Osteocyte (in vitro differentiated cells): Measurements from ENCODE around the gene KLRB1. TPM values are rescaled to one million over a fixed set of nuclear protein-coding genes. Genes with fewer than 3 reads are reported as not detected.
"Not testable (repeated sequence)": the region's sequence is repeated elsewhere in the genome, so short reads cannot be mapped to it uniquely, and the experiment has no call there.

Source experiments
- DNase-seq: peaks from one replicate; pipeline ENCODE4 v3.0.0; 2021; ENCODE audit warnings: mixed read lengths; ENCODE audit not compliant: unreplicated experiment; ENCODE audit errors: extremely low spot score
- H3K27ac Mint-ChIP-seq: one replicate; pipeline ENCODE4 v1.8.0; 2021; ENCODE audit warnings: mild to moderate bottlenecking, mixed read lengths; ENCODE audit not compliant: unreplicated experiment
- H3K27me3 Mint-ChIP-seq: one replicate; pipeline ENCODE4 v1.8.0; 2021; ENCODE audit warnings: mixed read lengths; ENCODE audit not compliant: unreplicated experiment
- H3K36me3 Mint-ChIP-seq: one replicate; pipeline ENCODE4 v1.8.0; 2021; ENCODE audit warnings: mixed read lengths; ENCODE audit not compliant: unreplicated experiment
- H3K4me1 Mint-ChIP-seq: one replicate; pipeline ENCODE4 v1.8.0; 2021; ENCODE audit warnings: mixed read lengths; ENCODE audit not compliant: unreplicated experiment
- H3K4me3 Mint-ChIP-seq: one replicate; pipeline ENCODE4 v1.8.0; 2021; ENCODE audit warnings: mild to moderate bottlenecking, moderate library complexity, mixed read lengths; ENCODE audit not compliant: unreplicated experiment
- H3K9me3 Mint-ChIP-seq: one replicate; pipeline ENCODE4 v1.8.0; 2021; ENCODE audit warnings: mixed read lengths; ENCODE audit not compliant: unreplicated experiment
- total RNA-seq: library from RNA; stranded (reverse); gene quantifications from 2 replicates; pipeline ENCODE4 v1.2.1, GENCODE V29; 2021
- TF ChIP-seq, protein P1 (sequence below): fragments of 200-600 bp; sonication (generic); IDR thresholded peaks from 2 replicates; pipeline ENCODE4 v1.5.0; 2021; ENCODE audit warnings: antibody characterized with exemption, mild to moderate bottlenecking, moderate library complexity

Gene KLRB1
- total RNA-seq, 1 donor from 2014 or later = not detected

DNA sequence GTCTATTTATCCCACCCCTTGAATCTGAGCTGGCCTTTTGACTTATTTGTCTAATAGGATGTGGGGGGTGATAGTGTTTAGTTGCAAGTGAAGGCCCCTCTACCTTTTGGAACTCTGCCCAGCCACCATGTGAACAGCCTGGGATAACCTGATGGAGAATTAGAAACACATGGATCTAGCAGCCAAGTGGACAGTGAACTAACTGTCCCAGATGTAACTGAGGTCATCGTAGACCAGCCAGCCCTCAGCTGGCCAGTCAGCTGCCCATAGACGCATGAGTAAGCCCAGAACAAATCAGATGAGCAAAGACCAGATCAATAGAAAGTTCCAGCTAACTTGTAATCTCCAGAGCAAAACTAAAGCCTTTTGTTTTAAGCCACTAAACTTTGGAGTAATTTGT is 19.0 kb downstream of the KLRB1 start:
- DNase-seq = no peak
- Mint-ChIP-seq H3K27ac (no peak overlapping the region), H3K36me3 (no peaks in the 10 kb centered on the region), H3K4me1 (no peaks in the 10 kb centered on the region), H3K27me3 (no peaks in the 10 kb centered on the region), H3K4me3 (no peak overlapping the region), H3K9me3 (no peaks in the 10 kb centered on the region)
- TF ChIP-seq, protein P1, sequence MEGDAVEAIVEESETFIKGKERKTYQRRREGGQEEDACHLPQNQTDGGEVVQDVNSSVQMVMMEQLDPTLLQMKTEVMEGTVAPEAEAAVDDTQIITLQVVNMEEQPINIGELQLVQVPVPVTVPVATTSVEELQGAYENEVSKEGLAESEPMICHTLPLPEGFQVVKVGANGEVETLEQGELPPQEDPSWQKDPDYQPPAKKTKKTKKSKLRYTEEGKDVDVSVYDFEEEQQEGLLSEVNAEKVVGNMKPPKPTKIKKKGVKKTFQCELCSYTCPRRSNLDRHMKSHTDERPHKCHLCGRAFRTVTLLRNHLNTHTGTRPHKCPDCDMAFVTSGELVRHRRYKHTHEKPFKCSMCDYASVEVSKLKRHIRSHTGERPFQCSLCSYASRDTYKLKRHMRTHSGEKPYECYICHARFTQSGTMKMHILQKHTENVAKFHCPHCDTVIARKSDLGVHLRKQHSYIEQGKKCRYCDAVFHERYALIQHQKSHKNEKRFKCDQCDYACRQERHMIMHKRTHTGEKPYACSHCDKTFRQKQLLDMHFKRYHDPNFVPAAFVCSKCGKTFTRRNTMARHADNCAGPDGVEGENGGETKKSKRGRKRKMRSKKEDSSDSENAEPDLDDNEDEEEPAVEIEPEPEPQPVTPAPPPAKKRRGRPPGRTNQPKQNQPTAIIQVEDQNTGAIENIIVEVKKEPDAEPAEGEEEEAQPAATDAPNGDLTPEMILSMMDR = no peak

DNA sequence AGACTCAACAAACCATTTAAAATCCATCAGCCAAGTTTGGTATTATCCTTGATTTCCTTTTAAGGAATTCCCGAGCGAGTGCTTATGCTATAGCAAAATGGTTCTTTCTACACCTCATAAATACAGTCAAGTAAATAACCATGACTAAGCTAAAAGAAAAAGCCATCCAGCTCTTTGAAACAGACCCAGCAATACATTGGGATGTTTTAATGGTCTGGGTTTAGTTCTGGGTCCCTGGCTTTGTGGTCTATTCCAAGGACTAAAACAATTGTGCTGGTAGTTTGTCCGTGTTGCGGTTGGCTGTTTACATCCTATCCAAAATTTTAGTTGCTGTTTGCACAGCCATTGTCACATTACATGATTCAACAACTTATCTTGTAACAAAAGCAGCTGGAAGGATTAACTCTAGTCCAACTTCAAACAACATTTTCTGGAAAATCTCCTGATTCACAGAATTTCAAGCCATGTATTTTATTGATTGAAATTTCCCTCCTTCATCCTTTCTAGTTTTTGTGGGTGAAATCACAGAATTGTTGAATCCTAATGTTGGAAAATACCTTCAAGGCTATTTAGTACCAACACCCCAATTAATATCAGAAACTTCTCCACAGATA is 19.6 kb downstream of the KLRB1 start:
- Mint-ChIP-seq H3K4me1 (no peaks in the 10 kb centered on the region), H3K9me3 (no peaks in the 10 kb centered on the region), H3K27me3 (no peaks in the 10 kb centered on the region), H3K36me3 (no peaks in the 10 kb centered on the region), H3K4me3 (no peak overlapping the region), H3K27ac (no peak overlapping the region)
- TF ChIP-seq, protein P1 = no peak
- DNase-seq = no peak

DNA sequence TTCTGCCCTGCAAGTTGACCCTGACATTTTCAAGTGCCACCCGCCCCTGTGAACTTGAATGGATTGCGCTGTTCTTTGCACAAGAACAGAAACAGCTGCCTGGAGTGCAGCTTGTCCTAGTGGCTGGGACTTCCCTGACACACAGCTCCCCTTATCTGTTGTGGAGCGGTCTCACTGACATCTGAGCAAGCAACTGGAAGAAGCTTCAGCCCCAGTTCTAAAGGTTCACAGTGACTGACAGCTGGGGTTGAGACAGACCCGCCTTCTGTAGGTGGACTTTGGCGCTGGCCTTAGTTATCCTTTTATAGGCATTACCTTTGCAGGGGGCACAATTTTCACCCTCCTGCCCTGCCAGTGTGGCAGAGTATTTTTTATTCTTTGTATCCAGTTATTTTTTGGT is 30.0 kb downstream of the KLRB1 start:
- H3K27ac Mint-ChIP-seq, H3K27me3 Mint-ChIP-seq: not testable (repeated sequence)

DNA sequence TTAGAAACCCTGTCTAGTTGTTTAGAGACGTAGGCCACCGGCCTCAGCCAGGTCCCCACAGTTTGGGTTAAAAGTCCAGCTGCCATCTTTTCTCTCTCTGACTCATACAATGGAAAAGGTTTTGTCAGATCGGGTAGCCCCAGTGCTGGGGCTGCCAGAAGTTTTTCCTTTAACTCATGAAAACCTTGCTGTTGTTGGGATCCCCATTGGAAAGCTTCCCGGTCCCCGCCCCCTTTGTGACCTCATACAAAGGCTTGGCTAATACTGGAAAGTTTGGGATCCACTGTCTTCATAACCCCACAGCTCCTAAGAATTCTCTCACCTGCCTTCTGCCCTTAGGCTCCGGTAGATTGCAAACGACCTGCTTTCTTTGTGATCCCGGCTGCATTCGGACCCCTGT is 40.6 kb downstream of the KLRB1 start:
- not testable (repeated sequence) for H3K9me3 Mint-ChIP-seq, H3K27me3 Mint-ChIP-seq, H3K4me3 Mint-ChIP-seq, H3K36me3 Mint-ChIP-seq, H3K4me1 Mint-ChIP-seq, H3K27ac Mint-ChIP-seq, DNase-seq

More for the DNA sequence above, 30.0 kb downstream of the KLRB1 start:
- H3K9me3 Mint-ChIP-seq, H3K4me1 Mint-ChIP-seq, DNase-seq, H3K4me3 Mint-ChIP-seq, H3K36me3 Mint-ChIP-seq: not testable (repeated sequence)

DNA sequence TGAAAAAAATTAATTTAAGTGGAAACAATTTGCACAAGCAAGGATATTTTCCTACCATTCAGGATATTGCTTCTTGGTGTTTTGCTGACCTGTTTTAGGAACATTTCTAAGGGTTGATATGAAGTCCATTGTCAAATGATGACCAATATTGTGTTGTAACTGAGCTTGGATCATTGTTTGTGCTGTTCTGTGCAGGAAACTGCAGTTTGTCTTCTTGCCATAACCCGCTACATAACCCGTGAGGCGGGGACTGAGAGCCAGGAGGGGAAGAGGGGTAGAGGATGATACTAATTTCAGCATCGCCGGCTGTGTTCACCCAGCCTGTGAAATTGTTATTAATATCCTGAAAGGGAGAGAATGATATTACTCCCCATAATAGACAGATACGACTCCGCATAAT is 41.6 kb downstream of the KLRB1 start:
- not testable (repeated sequence) for H3K4me3 Mint-ChIP-seq, H3K27me3 Mint-ChIP-seq, DNase-seq, H3K4me1 Mint-ChIP-seq, H3K9me3 Mint-ChIP-seq, H3K27ac Mint-ChIP-seq, H3K36me3 Mint-ChIP-seq

DNA sequence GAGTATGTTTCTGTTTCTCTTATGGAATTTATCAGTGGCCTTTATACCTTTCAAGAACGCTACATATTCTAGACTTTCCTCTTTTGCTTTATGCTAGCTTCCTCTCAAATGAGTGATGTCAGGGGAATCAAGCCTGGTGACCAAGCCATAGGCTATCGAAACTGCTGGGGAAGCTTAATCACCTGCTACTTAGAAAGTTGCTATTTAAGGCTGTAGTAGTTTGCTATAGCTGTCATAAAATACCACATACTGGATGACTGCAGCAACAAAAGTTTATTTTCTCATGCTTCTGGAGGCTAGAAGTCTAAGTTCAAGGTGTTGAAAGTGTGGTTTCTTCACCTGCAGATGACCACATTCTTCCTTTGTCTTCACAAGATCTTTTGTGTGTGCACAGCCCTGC is 43.3 kb downstream of the KLRB1 start:
- H3K4me3 Mint-ChIP-seq, H3K36me3 Mint-ChIP-seq, DNase-seq, H3K27ac Mint-ChIP-seq, H3K27me3 Mint-ChIP-seq, H3K9me3 Mint-ChIP-seq, H3K4me1 Mint-ChIP-seq: not testable (repeated sequence)

DNA sequence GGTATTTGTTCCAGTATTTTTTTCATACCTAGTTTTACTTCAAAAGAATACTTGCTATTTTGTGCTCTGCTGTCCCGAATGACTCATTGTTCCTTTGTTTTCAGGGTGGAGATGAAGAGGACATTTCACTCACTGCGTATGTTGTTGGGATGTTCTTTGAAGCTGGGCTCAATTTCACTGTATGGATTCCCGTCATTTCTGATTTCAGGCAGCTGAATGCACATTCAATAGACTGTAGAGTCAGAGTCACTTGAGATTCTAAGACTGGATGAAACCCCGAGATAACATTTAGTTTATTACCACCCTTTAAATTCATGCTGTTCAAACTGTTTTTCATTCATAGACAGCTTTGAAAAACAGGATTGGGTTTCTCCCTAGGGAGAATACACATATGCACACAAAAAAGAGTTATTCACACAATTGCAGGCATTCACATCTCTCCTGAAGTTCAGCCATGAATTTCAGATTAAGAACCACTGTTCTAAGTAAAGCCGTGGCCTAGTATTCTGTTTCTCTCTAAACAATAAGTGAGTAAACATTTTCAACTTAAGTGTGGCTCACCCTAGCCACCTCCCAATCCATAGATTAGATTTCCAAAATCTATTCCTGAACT is 44.8 kb downstream of the KLRB1 start:
- H3K27ac Mint-ChIP-seq, H3K36me3 Mint-ChIP-seq, H3K9me3 Mint-ChIP-seq, H3K4me3 Mint-ChIP-seq, H3K27me3 Mint-ChIP-seq, H3K4me1 Mint-ChIP-seq, DNase-seq: not testable (repeated sequence)

DNA sequence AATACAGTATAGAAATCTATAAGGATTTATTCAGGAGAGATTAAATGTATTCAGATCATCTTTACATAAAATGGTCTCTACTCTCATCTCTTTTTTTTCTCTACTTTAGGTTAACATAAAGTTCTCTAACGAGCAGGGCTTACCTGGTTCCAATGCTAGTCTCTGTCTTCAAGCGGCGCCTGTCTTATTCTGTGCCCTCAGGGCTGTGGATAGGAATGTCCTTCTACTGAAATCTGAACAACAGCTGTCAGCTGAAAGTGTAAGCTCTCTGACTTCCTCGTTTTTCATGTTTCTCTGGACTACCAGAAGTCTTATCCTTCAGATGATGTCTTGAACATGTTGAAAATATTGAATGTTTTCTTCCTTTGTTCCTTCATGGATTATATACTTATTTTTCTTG is 62.2 kb downstream of the KLRB1 start:
- not testable (repeated sequence) for H3K36me3 Mint-ChIP-seq, H3K4me3 Mint-ChIP-seq, H3K4me1 Mint-ChIP-seq, H3K27me3 Mint-ChIP-seq, DNase-seq, H3K27ac Mint-ChIP-seq, H3K9me3 Mint-ChIP-seq

Other genes with a start within 250 kb of the KLRB1 start
- 7.4 and 10.0 TPM in 2 replicates for gene CLEC2D, start 61.8 kb upstream of the KLRB1 start, total RNA-seq
- gene CLECL1, start 125.2 kb upstream of the KLRB1 start, total RNA-seq = not detected in 2 replicates
- not detected in 2 replicates for gene CD69, start 153.0 kb upstream of the KLRB1 start, total RNA-seq
- not detected in 2 replicates for gene KLRF1, start 219.6 kb upstream of the KLRB1 start, total RNA-seq